HL-60 (cell line): ENCODE measurements around the gene FCMR.

Source experiments
- DNase-seq, 2 experiments: peaks; one replicate each; pipeline ENCODE4 v3.0.0-alpha.2; 2010 to 2020; ENCODE audit warnings: low read depth in 1 of 2, low spot score in 1 of 2
- H3K27ac ChIP-seq: fragments of 250-450 bp; sonication (Bioruptor Pico); replicated peaks from 2 replicates; pipeline ENCODE4 v1.5.1; 2020; ENCODE audit warnings: mild to moderate bottlenecking, moderate library complexity
- H3K27me3 ChIP-seq: fragments of 250-450 bp; sonication (Bioruptor Pico); 2 replicates; pipeline ENCODE4 v1.5.1; 2021; ENCODE audit warnings: mild to moderate bottlenecking, moderate library complexity; ENCODE audit not compliant: insufficient read depth, poor library complexity, severe bottlenecking
- H3K4me3 ChIP-seq: replicated peaks from 2 replicates; pipeline ENCODE4 v1.5.1; 2011; ENCODE audit warnings: mild to moderate bottlenecking, control low read depth, low read length; ENCODE audit not compliant: insufficient read depth
- GABPA ChIP-seq: IDR thresholded peaks from 2 replicates; pipeline ENCODE4 v1.6.1; 2012; ENCODE audit warnings: low read depth
- POLR2AphosphoS5 ChIP-seq: IDR thresholded peaks from 2 replicates; pipeline ENCODE4 v1.6.1; 2012; ENCODE audit warnings: low read depth
- SPI1 ChIP-seq: IDR thresholded peaks from 2 replicates; pipeline ENCODE4 v1.6.1; 2012; ENCODE audit warnings: low read depth, mild to moderate bottlenecking, borderline replicate concordance
- TF ChIP-seq, protein P1 (sequence below): IDR thresholded peaks from one replicate; pipeline ENCODE4 v1.5.1; 2011; ENCODE audit warnings: low read length, control low read depth, inconsistent platforms; ENCODE audit not compliant: insufficient read depth
- TF ChIP-seq, protein P2 (sequence below): IDR thresholded peaks from 2 replicates; pipeline ENCODE4 v1.6.1; 2012; ENCODE audit warnings: low read depth; ENCODE audit not compliant: insufficient replicate concordance

The FCMR gene

GRCh38 chr1:206878456-206878855 is 43.3 kb downstream of the FCMR start:
- TF ChIP-seq POLR2AphosphoS5 = no peak
- TF ChIP-seq, protein P1, sequence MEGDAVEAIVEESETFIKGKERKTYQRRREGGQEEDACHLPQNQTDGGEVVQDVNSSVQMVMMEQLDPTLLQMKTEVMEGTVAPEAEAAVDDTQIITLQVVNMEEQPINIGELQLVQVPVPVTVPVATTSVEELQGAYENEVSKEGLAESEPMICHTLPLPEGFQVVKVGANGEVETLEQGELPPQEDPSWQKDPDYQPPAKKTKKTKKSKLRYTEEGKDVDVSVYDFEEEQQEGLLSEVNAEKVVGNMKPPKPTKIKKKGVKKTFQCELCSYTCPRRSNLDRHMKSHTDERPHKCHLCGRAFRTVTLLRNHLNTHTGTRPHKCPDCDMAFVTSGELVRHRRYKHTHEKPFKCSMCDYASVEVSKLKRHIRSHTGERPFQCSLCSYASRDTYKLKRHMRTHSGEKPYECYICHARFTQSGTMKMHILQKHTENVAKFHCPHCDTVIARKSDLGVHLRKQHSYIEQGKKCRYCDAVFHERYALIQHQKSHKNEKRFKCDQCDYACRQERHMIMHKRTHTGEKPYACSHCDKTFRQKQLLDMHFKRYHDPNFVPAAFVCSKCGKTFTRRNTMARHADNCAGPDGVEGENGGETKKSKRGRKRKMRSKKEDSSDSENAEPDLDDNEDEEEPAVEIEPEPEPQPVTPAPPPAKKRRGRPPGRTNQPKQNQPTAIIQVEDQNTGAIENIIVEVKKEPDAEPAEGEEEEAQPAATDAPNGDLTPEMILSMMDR = peak; percentile 14
- no peak for TF ChIP-seq GABPA
- TF ChIP-seq SPI1 = no peak
- Histone ChIP-seq H3K27ac (no peak overlapping the region), H3K27me3 (no peaks in the 10 kb centered on the region), H3K4me3 (no peak overlapping the region)
- DNase-seq = no peak

- TF ChIP-seq SPI1 (no peak), POLR2AphosphoS5 (no peak), GABPA (no peak)
- TF ChIP-seq, protein P1 = no peak
- TF ChIP-seq, protein P2, sequence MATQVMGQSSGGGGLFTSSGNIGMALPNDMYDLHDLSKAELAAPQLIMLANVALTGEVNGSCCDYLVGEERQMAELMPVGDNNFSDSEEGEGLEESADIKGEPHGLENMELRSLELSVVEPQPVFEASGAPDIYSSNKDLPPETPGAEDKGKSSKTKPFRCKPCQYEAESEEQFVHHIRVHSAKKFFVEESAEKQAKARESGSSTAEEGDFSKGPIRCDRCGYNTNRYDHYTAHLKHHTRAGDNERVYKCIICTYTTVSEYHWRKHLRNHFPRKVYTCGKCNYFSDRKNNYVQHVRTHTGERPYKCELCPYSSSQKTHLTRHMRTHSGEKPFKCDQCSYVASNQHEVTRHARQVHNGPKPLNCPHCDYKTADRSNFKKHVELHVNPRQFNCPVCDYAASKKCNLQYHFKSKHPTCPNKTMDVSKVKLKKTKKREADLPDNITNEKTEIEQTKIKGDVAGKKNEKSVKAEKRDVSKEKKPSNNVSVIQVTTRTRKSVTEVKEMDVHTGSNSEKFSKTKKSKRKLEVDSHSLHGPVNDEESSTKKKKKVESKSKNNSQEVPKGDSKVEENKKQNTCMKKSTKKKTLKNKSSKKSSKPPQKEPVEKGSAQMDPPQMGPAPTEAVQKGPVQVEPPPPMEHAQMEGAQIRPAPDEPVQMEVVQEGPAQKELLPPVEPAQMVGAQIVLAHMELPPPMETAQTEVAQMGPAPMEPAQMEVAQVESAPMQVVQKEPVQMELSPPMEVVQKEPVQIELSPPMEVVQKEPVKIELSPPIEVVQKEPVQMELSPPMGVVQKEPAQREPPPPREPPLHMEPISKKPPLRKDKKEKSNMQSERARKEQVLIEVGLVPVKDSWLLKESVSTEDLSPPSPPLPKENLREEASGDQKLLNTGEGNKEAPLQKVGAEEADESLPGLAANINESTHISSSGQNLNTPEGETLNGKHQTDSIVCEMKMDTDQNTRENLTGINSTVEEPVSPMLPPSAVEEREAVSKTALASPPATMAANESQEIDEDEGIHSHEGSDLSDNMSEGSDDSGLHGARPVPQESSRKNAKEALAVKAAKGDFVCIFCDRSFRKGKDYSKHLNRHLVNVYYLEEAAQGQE = no peak
- H3K27me3 ChIP-seq = no peaks in the 10 kb centered on the region
These were observed 45.9 kb downstream of the FCMR start for GRCh38 chr1:206875752-206876377.

DNA sequence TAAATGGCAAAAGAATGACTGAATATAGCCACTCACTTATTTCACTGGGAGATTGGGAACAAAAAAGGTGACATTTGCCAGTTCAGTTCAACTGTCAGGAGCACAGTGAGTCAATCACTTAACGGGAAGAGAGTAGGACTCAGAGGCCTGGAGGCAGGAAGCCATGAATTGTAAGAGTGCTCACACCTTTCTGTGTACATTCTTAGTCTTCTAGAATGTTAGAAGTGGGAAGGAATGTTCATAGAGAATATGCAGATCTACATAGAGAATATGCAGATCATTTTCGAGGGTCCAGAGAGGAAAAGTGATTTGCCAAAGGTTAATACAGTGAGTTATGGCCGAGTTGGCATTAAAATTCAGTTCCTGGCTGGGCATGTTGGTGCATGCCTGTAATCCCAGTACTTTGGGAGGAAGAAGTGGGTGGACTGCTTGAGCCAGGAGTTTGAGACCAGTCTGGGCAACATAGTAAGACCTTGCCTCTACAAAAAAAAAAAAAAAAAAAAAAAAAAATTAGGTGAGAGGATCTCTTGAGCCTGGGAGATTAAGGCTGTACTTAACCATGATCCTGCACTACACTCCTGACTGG is 48.0 kb downstream of the FCMR start:
- TF ChIP-seq, protein P2 = no peak
- no peak for TF ChIP-seq SPI1
- no peak for TF ChIP-seq POLR2AphosphoS5
- no peak for TF ChIP-seq GABPA
- TF ChIP-seq, protein P1 = no peak
- no peaks in the 10 kb centered on the region for H3K27me3 ChIP-seq
- no peak overlapping the region for H3K27ac ChIP-seq
- no peak for DNase-seq
- H3K4me3 ChIP-seq = no peak overlapping the region

More at GRCh38 chr1:206875752-206876377, 45.9 kb downstream of the FCMR start:
- DNase-seq = no peak
- H3K27ac ChIP-seq = no peak overlapping the region
- no peak overlapping the region for H3K4me3 ChIP-seq
